ENCODE results near the gene IRF4. TPM values are rescaled to one million over a fixed set of nuclear protein-coding genes. Genes with fewer than 3 reads are reported as not detected.
A peak's percentile ranks its signal among the peaks of the same experiment; 100 is the strongest.

Gene IRF4
- polyA plus RNA-seq, 1 of the 3 experiments (the other 2 are of a cell fraction), result not detected

GRCh38 chr6:455006-455585, 63.5 kb downstream of the IRF4 start:
- Histone ChIP-seq H2AFZ (ENCODE audit: low read depth) (no peak overlapping the region), H3K9me3 (peaks cover 4% of the 10 kb centered on the region; the same call in 1 of the 2 replicates), H3K27ac (ENCODE audit: low read depth in 2 of 2, low read length in 1 of 2) (no peak overlapping the region), H4K20me1 (ENCODE audit: insufficient read depth) (no peaks in the 10 kb centered on the region), H3F3A (replicated peaks; ENCODE audit: insufficient read depth) (no peaks in the 10 kb centered on the region), H3K4me1 (ENCODE audit: control insufficient read depth in 1 of 2, insufficient read depth in 2 of 2, low read depth in 1 of 2, low read length in 1 of 2) (no peaks in the 10 kb centered on the region; a peak in 1 of 4 replicates), H3K4me2 (no peak overlapping the region), H3K36me3 (replicated peaks in 1 of 2; ENCODE audit: control insufficient read depth in 1 of 2, insufficient read depth in 2 of 2, low read length in 1 of 2) (no peaks in the 10 kb centered on the region), H3K4me3 (ENCODE audit: low read depth in 2 of 2, low read length in 1 of 2) (no peak overlapping the region), H3K79me2 (ENCODE audit: insufficient read depth) (no peaks in the 10 kb centered on the region), H3K9me2 (no peaks in the 10 kb centered on the region; the same call in 1 of the 2 replicates), H3K27me3 (ENCODE audit: insufficient read depth) (peaks cover 40% of the 10 kb centered on the region; the same call in 1 of the 2 replicates), H3K9ac (no peak overlapping the region)
- TF ChIP-seq MXI1 (IDR thresholded peaks at IDR 0.05; ENCODE audit: low read depth, low read length), result no peak
- no peak for TF ChIP-seq YY1 (IDR thresholded peaks at IDR 0.05; ENCODE audit: low read depth)
- no peak for TF ChIP-seq POLR2AphosphoS5 (IDR thresholded peaks at IDR 0.05; ENCODE audit: low read depth, low read length)
- no peak for TF ChIP-seq MEF2A (IDR thresholded peaks at IDR 0.05; ENCODE audit: borderline replicate concordance, low read depth)
- no peak for TF ChIP-seq RFX5 (IDR thresholded peaks at IDR 0.05; ENCODE audit: low read length)
- TF ChIP-seq USF1 (IDR thresholded peaks at IDR 0.05; ENCODE audit: borderline replicate concordance, low read depth), result no peak
- 34% methylated on average over 11 of the region's 11 CpGs for WGBS (ENCODE audit: low lambda C conversion rate)
- peak; percentile 2 for DNase-seq
- ChIA-PET CTCF (no interaction called here), POLR2A (no interaction called here)

GRCh38 chr6:455835-456234, 64.3 kb downstream of the IRF4 start:
- Histone ChIP-seq H3K79me2 (ENCODE audit: insufficient read depth) (no peaks in the 10 kb centered on the region), H3F3A (replicated peaks; ENCODE audit: insufficient read depth) (no peaks in the 10 kb centered on the region), H4K20me1 (ENCODE audit: insufficient read depth) (no peaks in the 10 kb centered on the region), H3K4me1 (ENCODE audit: control insufficient read depth in 1 of 2, insufficient read depth in 2 of 2, low read depth in 1 of 2, low read length in 1 of 2) (no peaks in the 10 kb centered on the region; a peak in 1 of 4 replicates), H3K9me3 (peaks cover 4% of the 10 kb centered on the region; the same call in 1 of the 2 replicates), H3K4me3 (ENCODE audit: low read depth in 2 of 2, low read length in 1 of 2) (no peak overlapping the region), H3K27ac (ENCODE audit: low read depth in 2 of 2, low read length in 1 of 2) (no peak overlapping the region), H3K27me3 (ENCODE audit: insufficient read depth) (peaks cover 40% of the 10 kb centered on the region; the same call in 1 of the 2 replicates), H3K36me3 (replicated peaks in 1 of 2; ENCODE audit: control insufficient read depth in 1 of 2, insufficient read depth in 2 of 2, low read length in 1 of 2) (no peaks in the 10 kb centered on the region), H3K4me2 (no peak overlapping the region), H3K9ac (no peak overlapping the region), H2AFZ (ENCODE audit: low read depth) (no peak overlapping the region), H3K9me2 (no peaks in the 10 kb centered on the region; the same call in 1 of the 2 replicates)
- 33% methylated on average over 8 of the region's 8 CpGs for WGBS (ENCODE audit: low lambda C conversion rate)
- ChIA-PET POLR2A (no interaction called here), CTCF (no interaction called here)
- DNase-seq, result no peak
- TF ChIP-seq NRF1 (IDR thresholded peaks at IDR 0.05; ENCODE audit: low read depth, low read length) (no peak), JUND (IDR thresholded peaks at IDR 0.05) (no peak), IRF3 (IDR thresholded peaks at IDR 0.05; ENCODE audit: low read depth, low read length) (no peak), MAX (IDR thresholded peaks at IDR 0.05; ENCODE audit: low read depth) (no peak), MEF2A (IDR thresholded peaks at IDR 0.05; ENCODE audit: borderline replicate concordance, low read depth) (no peak), TAF1 (IDR thresholded peaks at IDR 0.05; ENCODE audit: borderline replicate concordance, low read depth, low read length) (no peak), CTCF (IDR thresholded peaks at IDR 0.05) (no peak), USF1 (IDR thresholded peaks at IDR 0.05; ENCODE audit: borderline replicate concordance, low read depth) (no peak), RXRA (IDR thresholded peaks at IDR 0.05; ENCODE audit: borderline replicate concordance, low read depth) (no peak), TCF12 (IDR thresholded peaks at IDR 0.05) (no peak), PBX3 (IDR thresholded peaks at IDR 0.05) (no peak), TEAD4 (IDR thresholded peaks at IDR 0.05; ENCODE audit: borderline replicate concordance, insufficient read depth) (no peak), RCOR1 (IDR thresholded peaks at IDR 0.05; ENCODE audit: low read length) (no peak), NFIC (IDR thresholded peaks at IDR 0.05; ENCODE audit: borderline replicate concordance) (no peak), GABPA (IDR thresholded peaks at IDR 0.05; ENCODE audit: low read depth) (no peak), SIN3A (IDR thresholded peaks at IDR 0.05; ENCODE audit: borderline replicate concordance, low read depth, low read length) (no peak), POLR2AphosphoS5 (IDR thresholded peaks at IDR 0.05; ENCODE audit: low read depth, low read length) (no peak), FOXM1 (IDR thresholded peaks at IDR 0.05; ENCODE audit: low read depth) (no peak)

Data from SK-N-SH (cell line).